IMR-90 (cell line): Measurements from ENCODE around the gene AHNAK2.

Experiments used
- CTCF ChIP-seq: conservative IDR thresholded peaks from 2 replicates; pipeline ENCODE4 v1.5.1; 2012; ENCODE audit warnings: mild to moderate bottlenecking, low read depth, low read length, improper control_type of control experiment
- ELK1 ChIP-seq: fragments of 150-350 bp; IDR thresholded peaks from 2 replicates; pipeline ENCODE4 v1.6.1; 2016; ENCODE audit warnings: low read depth, mild to moderate bottlenecking, low read length, moderate library complexity, borderline replicate concordance
- MXI1 ChIP-seq: IDR thresholded peaks from 2 replicates; pipeline ENCODE4 v1.6.1; 2012; ENCODE audit warnings: low read depth, mild to moderate bottlenecking, low read length, moderate library complexity, borderline replicate concordance
- POLR2A ChIP-seq: IDR thresholded peaks from 2 replicates; pipeline ENCODE4 v1.6.1; 2012; ENCODE audit warnings: mild to moderate bottlenecking, low read depth, low read length
- RCOR1 ChIP-seq: IDR thresholded peaks from 2 replicates; pipeline ENCODE4 v1.6.1; 2012; ENCODE audit warnings: mild to moderate bottlenecking, low read length, improper control_type of control experiment; ENCODE audit not compliant: insufficient replicate concordance

DNA sequence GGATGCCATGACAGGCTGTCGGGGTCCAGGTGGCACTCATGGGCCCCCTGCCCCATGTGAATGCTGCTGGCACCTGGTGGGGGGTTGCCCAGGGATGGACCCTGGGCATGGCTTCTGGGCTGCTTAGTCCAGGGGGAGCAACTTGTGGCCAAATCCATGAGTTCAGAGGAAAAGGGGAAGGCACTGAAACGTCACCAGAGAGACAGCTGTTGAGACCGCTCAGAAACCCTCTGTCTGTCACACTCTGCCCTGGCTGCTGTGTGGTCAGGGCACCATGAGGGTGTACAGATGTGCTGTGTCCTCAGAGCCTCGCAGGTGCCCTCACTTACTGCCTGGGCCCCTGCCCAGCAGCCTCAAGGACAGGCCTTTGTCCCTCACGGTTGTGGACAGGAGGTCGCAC, 16.8 kb upstream of the AHNAK2 start:
- TF ChIP-seq RCOR1 (no peak), CTCF (no peak), ELK1 (no peak), MXI1 (no peak), POLR2A (no peak)
